ENCODE data around the gene PDILT. TPM values are rescaled to one million over a fixed set of nuclear protein-coding genes. Genes with fewer than 3 reads are reported as not detected.
A peak's percentile ranks its signal among the peaks of the same experiment; 100 is the strongest.

PDILT gene
- polyA plus RNA-seq, 1 donor from 2014 or later: not detected

DNA sequence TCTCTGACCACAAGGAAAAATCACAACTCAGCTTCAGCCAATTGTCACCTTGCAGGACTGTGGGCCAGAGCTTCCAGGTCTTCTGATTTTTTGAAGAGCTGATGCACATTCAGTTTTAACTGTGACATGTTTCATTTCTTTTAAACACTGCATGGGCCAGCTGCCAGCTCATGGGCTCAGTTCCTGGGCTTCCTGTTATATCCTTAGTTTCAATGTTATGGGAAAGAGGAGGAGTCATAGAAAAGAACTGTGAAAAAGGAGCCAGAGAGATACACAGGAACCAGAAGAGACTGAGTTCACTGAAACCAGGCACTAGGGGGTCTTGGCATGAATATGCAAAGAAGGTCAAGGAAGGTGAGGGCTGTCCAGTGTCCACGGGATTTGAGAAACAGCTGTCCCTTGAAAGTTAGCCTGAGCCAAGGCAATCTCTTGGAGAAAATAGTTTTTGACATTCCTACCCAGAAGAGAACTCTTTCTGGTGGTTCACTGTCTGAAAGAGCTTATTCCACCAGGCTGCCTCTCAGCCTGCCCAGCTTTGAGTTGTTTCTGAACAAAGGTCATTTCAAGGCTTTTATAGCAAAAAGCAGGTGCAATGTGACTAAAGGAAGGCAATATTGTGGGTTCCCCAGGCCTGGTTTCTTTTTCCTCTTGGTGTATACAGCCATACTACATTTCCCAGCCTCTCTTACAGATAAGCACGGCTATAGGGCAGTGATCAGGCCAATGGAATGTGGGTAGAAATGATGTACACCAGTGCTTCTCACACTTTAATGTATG is 10.5 kb downstream of the PDILT start:
- Mint-ChIP-seq H3K4me1 (no peaks in the 10 kb centered on the region), H3K36me3 (no peaks in the 10 kb centered on the region), H3K9me3 (no peaks in the 10 kb centered on the region), H3K27me3 (no peaks in the 10 kb centered on the region), H3K4me3 (no peak overlapping the region), H3K27ac (no peak overlapping the region)

DNA sequence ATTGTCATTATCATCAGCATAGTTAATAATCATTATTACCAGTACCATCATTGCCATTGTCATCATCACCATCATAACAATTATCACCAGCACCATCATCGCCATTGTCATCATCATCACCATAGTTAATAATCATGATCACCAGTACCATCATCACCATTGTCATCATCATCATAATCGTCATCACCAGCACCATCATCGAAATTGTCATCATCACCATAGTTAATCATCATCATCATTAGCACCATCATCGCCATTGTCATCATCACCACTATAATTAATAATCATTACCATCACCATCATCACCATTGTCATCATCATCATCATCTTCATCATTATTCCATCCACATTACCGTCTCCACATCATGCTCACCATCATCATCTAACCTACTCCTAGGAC is 13.5 kb downstream of the PDILT start:
- Mint-ChIP-seq H3K36me3 (no peaks in the 10 kb centered on the region), H3K27ac (no peak overlapping the region), H3K9me3 (no peaks in the 10 kb centered on the region), H3K27me3 (peaks cover 4% of the 10 kb centered on the region), H3K4me3 (no peak overlapping the region), H3K4me1 (peaks cover 0 to 1% (median 0%) of the 10 kb centered on the region in 3 donors)

DNA sequence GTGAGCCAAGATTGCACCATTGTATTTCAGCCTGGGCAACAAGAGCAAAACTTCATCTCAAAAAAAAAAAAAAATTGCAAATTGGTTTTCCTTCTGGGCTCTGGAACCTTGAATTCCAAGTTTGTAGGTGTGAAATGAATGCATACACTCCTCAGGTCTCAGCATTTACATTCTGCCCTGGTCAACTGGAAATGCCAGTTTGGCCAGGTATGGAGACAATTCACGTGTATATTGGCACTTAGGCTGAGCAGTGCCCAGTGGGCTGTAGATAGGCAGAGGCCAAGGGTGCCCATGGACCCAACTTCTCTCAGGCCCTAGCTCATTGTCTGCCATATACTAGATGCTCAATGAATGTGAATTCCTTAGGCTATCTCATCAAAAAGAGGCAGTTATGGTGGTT is 15.7 kb downstream of the PDILT start:
- Mint-ChIP-seq H3K36me3 (no peaks in the 10 kb centered on the region), H3K27me3 (peaks cover 4% of the 10 kb centered on the region), H3K4me1 (peaks cover 0 to 1% (median 0%) of the 10 kb centered on the region in 3 donors), H3K27ac (no peak overlapping the region), H3K4me3 (no peak overlapping the region), H3K9me3 (no peaks in the 10 kb centered on the region)

DNA sequence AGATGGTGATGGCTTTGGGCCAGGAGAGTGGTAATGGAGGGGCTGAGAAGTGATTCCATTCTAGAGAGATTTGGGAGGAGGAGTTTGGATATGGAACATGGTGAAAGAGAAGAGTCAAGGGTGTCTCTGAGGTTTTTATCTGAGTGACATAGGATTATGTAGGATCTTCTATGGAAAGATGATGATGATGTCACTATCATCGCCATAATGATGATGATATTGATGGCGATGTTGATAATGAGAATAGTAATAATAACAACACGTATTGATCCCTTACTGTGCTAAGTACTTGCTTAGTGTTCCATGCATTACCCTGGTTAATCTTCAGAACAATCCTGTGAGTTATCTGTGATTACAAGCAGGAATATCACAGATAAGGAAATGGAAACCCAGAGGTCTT is 16.6 kb downstream of the PDILT start:
- Mint-ChIP-seq H3K4me1 (peaks cover 0 to 4% (median 2%) of the 10 kb centered on the region in 3 donors), H3K27ac (no peak overlapping the region), H3K27me3 (peaks cover 4% of the 10 kb centered on the region), H3K4me3 (no peak overlapping the region), H3K36me3 (no peaks in the 10 kb centered on the region), H3K9me3 (no peaks in the 10 kb centered on the region)

DNA sequence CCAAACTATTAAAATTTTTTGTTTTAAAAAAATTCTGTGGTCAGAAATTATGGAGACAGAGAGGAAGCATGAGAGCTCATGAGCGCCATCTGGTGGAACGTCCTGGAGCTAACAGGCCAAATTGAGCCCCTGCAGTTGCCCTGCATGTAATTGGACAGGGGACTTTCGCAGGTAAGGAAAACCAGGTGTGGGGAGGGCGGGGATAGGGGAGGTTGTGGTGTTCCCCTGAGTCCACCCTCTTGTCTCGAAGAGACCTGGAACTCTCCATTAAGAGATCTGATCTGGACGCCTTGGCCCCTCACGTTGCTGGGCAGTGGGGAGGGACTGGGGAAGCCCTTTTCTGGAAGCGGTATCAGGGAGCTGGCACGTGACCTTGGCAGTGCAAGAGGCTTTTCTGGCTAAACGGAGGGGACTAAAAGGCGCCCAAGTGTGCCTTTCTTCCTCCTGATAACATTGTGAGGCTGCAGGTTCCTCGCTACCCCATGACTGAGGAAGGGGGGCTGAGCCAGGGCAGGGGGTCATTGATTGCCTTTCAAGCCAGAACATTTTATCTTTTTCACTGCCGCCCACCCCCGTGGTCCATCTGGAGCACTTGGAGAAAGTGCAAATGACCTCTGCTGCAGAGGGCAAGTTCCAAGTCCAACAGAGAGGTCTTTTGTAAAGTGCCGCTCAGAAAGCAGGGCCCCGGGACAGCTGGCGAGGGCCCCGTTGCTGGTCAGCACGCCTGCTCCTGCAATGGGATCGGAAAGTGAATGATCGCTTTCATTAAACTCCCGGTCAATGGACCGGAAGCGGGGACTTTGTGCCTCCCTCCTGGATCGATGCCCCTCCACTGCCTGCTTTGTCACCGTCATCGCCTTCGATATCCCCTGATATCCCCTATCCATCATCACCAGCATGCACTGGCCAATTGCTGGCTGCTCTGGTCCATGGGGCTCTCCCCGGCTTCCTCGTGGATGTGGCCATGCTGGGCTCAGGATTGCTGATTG is 18.4 kb downstream of the PDILT start:
- Mint-ChIP-seq H3K27ac (no peak overlapping the region), H3K27me3 (peaks cover 4% of the 10 kb centered on the region), H3K4me3 (no peak overlapping the region), H3K4me1 (peaks cover 0 to 7% (median 2%) of the 10 kb centered on the region in 3 donors), H3K36me3 (no peaks in the 10 kb centered on the region), H3K9me3 (no peaks in the 10 kb centered on the region)

DNA sequence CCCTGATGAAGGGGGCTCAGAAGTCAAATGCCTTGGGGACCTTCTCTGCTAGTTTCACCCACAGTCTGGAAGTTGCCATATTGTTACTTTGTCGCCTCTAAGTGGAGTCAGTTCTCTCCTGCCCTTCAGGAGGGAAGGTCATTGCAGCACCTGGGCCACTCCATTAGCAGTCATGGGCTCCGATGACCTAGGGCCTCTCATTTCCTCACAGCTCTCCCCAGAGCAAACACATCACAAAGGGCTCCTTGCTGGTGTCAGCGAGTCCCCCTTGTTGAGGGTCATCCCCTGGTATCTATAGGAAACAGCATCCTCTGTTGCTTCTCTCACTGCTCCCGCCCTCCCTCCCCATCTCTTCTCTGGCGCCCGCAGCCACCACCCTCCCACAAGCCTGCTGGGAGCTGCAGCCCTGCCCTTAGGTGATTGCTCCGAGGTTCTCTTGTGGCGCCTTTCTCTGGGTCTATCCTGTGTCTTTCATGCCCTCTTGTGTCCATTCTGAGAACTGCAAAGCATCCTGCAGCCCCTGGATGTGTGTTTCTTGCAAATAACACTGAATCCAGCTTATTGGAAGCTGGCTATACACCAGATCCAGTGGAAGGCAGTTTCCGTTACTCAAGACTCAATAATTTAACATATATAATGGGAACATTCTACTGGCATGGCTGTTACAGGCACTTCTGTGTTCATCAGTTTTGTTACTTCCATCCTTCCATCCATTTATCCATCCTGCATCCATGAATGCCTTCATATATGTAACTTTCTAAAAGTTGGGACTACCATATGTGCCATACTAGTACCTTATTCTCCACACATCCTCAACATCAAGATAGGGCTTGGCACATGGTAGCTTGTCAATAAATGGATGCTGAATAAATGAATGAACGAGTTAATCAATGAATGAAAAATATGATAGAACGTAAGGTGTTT is 21.2 kb downstream of the PDILT start:
- Mint-ChIP-seq H3K27me3 (peaks cover 6% of the 10 kb centered on the region), H3K4me3 (no peak overlapping the region), H3K4me1 (peaks cover 0 to 7% (median 2%) of the 10 kb centered on the region in 3 donors), H3K36me3 (no peaks in the 10 kb centered on the region), H3K9me3 (no peaks in the 10 kb centered on the region), H3K27ac (no peak overlapping the region)

DNA sequence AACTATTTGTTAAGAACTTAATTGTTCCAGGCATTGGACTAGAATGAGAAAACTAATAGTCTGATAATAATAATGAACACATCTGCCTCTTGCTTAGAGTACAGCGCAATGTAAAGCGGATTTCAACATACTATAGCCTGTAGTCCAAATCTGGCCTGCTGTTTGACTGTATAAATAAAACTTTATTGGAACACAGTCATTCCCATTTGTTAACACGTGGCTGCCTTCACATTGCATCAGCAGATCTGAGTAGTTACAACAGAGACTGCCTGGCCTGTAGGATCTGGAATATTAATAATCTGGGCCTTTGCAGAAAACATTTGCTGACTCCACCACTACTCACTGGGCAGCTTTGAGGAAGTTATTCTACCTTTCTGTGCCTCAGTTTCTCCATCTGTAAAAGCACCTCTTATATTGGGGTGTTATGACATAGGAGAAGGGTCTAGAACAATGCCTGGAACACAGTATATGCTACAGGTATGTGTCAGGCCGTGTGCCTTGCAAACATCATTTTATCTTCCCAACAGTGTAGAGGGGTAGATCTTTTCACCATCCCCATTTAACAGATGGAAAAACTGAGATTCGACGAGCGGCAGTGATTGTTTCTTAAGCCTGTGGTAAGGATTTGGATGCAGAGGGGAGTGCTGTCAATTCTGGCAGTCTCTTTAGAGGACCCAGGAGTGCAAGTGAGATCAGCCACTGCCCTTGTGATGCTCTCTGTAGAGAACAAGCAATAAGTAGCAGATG is 22.2 kb downstream of the PDILT start:
- H3K27ac Mint-ChIP-seq: no peak overlapping the region
- H3K27me3 Mint-ChIP-seq: peaks cover 6% of the 10 kb centered on the region
- H3K36me3 Mint-ChIP-seq: no peaks in the 10 kb centered on the region
- H3K4me1 Mint-ChIP-seq: peaks cover 0 to 7% (median 2%) of the 10 kb centered on the region in 3 donors
- no peaks in the 10 kb centered on the region for H3K9me3 Mint-ChIP-seq
- H3K4me3 Mint-ChIP-seq: no peak overlapping the region

DNA sequence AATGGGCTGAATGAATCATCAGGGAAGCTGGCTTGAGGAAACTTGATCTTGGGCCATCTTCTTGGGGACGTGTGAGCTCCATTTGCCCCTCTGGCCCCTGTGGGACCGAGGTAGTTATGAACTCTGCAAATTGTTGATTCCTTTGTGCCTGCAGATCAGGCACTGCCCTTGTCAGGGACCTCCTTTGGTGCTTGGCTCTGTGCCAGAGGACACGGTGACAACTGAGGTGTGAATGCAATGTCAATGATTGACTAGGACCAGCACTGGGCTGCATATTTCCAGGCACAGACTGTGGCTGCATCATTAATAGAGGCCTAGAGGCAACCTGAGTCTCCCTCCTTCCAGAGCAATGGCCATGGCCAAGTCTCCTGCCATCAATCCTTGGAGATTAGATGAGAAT is 23.8 kb downstream of the PDILT start:
- Mint-ChIP-seq H3K27ac (no peak overlapping the region), H3K4me1 (peaks cover 0 to 6% (median 2%) of the 10 kb centered on the region in 3 donors), H3K36me3 (no peaks in the 10 kb centered on the region), H3K4me3 (no peak overlapping the region), H3K9me3 (peaks cover 0 to 3% (median 0%) of the 10 kb centered on the region in 3 donors), H3K27me3 (peaks cover 2% of the 10 kb centered on the region)

DNA sequence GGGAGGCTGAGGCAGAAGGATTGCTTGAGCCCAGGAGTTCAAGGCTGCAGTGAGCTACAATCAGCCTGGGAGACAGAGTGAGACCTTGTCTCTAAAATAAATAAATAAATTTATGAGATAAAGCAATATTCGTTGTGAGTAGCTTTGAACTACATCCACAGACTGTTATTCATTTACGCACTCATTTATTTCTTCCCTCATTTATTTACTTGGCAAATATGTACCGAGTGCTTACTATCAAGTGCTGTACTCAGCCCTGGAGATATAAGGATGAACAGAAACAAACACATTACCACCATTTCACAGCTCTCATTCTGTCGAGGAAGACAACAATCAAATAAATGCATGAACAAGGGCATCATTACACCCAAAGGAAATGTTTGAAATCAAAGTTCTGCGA is 27.4 kb downstream of the PDILT start:
- no peak overlapping the region for H3K4me3 Mint-ChIP-seq

DNA sequence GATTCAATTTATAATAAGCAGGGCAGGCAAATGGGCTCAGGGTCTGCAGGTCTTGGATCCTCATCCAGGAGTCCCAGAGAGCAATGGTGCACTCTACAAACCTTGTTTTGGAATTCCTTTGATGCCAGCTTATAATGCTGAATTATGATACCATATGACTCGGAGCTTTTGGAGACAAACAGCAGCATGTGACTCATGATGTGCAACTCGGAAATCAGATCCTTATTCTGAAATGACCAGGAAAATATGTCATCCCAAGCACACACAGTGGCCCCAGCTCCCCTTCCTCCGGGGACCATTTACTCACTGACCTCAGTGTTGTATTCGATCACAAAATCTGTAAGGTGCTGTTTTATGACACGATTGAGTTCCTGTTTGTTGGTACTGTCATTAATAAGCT is 31.8 kb downstream of the PDILT start:
- H3K9me3 Mint-ChIP-seq: peaks cover 0 to 6% (median 2%) of the 10 kb centered on the region in 3 donors
- no peak overlapping the region for H3K27ac Mint-ChIP-seq
- H3K4me3 Mint-ChIP-seq: no peak overlapping the region
- peaks cover 3% of the 10 kb centered on the region for H3K36me3 Mint-ChIP-seq
- H3K27me3 Mint-ChIP-seq: peaks cover 7% of the 10 kb centered on the region
- H3K4me1 Mint-ChIP-seq: no peaks in the 10 kb centered on the region

More for the DNA sequence above, 27.4 kb downstream of the PDILT start:
- Mint-ChIP-seq H3K36me3 (peaks cover 3% of the 10 kb centered on the region), H3K27ac (no peak overlapping the region), H3K9me3 (peaks cover 0 to 3% (median 2%) of the 10 kb centered on the region in 3 donors), H3K27me3 (peaks cover 9% of the 10 kb centered on the region), H3K4me1 (no peaks in the 10 kb centered on the region)

DNA sequence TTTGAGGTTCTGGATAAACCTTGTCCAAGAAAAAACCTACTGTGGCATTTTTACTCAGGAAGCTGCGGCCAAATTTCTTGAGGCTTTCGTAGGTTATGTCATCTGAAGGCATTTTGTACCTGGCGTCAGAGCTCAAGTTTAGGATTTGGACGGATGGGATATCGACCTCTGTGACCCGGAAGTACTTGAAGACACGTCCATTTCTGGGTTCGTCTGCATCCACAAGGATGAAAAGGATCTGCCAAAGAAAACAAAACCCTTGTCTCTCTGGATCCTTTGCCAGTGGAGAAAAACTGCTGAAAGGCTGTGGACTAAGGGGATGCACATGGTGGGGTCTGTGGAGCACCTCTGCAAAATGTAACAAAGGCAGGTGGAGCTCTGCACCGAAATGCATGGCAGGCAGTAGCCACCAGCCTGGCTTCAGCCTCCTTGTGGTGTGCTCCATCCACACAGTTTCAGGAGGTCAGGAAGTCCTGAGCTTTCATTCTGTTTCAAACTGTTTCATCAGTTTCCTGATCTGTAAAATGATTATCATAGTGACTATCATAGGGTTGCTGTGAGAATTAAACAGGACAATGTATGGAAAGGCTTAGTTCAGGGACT is 35.0 kb downstream of the PDILT start:
- H3K36me3 Mint-ChIP-seq: peaks cover 3% of the 10 kb centered on the region
- no peak overlapping the region for H3K27ac Mint-ChIP-seq
- peaks cover 0 to 5% (median 2%) of the 10 kb centered on the region in 3 donors for H3K9me3 Mint-ChIP-seq
- H3K4me1 Mint-ChIP-seq: no peaks in the 10 kb centered on the region
- peaks cover 8% of the 10 kb centered on the region for H3K27me3 Mint-ChIP-seq
- H3K4me3 Mint-ChIP-seq: no peak overlapping the region

DNA sequence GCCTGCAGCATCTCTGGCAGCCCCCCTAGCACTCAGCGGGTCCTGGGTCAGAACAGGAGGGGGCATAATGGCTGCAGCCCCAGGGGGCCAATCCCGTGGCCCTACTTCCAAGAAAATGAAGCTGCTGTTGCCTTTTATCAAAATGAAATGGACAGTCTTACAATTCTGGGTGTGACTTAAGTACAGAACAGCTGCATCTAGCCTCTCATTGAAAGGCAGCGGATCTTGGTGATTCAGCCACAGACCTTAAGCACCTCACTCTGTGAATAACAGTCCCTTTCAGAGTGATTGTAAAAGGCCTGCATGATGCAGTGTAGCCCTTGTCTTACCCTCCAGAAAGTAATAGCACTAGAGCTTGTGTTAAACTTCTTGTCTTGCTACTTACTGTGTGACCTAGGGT is 40.5 kb downstream of the PDILT start:
- no peak overlapping the region for H3K4me3 Mint-ChIP-seq
- H3K27me3 Mint-ChIP-seq: peaks cover 7% of the 10 kb centered on the region
- no peaks in the 10 kb centered on the region for H3K36me3 Mint-ChIP-seq
- no peak overlapping the region for H3K27ac Mint-ChIP-seq
- H3K4me1 Mint-ChIP-seq: no peaks in the 10 kb centered on the region
- peaks cover 0 to 7% (median 2%) of the 10 kb centered on the region in 3 donors for H3K9me3 Mint-ChIP-seq

DNA sequence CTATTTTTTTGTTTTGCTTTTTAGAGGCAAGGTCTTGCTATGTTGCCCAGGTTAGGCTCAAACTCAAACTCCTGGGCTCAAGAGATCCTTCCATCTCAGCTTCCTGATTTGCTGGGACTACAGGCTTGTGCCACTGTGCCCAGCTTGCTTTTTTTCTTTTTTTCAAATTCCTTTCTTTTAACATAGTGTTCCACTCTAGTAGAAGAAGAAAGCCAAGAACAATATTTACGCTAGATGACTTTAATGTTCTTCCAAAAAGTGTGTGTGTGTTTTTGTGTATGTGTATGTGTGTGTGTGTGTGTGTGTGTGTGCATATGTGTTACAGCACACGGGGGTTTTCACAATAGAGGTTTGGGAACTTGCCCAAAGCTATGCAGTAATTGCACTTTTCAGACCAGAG is 41.3 kb downstream of the PDILT start:
- Mint-ChIP-seq H3K4me3 (no peak overlapping the region), H3K36me3 (no peaks in the 10 kb centered on the region), H3K27ac (peak overlapping the region in 1 of 3 donors; percentile 25), H3K9me3 (peaks cover 0 to 4% (median 2%) of the 10 kb centered on the region in 3 donors), H3K27me3 (peaks cover 7% of the 10 kb centered on the region), H3K4me1 (no peaks in the 10 kb centered on the region)
